Thyroid gland (tissue), 4 donors: Measurements from ENCODE around the gene UBE2O. TPM values are rescaled to one million over a fixed set of nuclear protein-coding genes. Genes with fewer than 3 reads are reported as not detected.
"Not testable (repeated sequence)": the region's sequence is repeated elsewhere in the genome, so short reads cannot be mapped to it uniquely, and the experiment has no call there.

ENCODE experiments used
- DNase-seq, 2 donors: peaks; one replicate each; pipeline ENCODE4 v3.0.0-alpha.2; 2019
- H3K27ac ChIP-seq, 3 donors: fragments of 200-600 bp; sonication (generic); 1 replicate in 2 of 3; 2 replicates in 1 of 3; pipeline ENCODE4 v1.5.1; 2016 to 2019; ENCODE audit warnings: mild to moderate bottlenecking in 1 of 3, moderate library complexity in 1 of 3
- H3K27me3 ChIP-seq: fragments of 200-600 bp; sonication (generic); one replicate; pipeline ENCODE4 v1.5.1; 2019
- H3K36me3 ChIP-seq, 2 donors: fragments of 200-600 bp; sonication (generic); one replicate each; pipeline ENCODE4 v1.5.1; 2016 to 2019
- H3K4me1 ChIP-seq, 2 donors: fragments of 200-600 bp; sonication (generic); one replicate each; pipeline ENCODE4 v1.5.1; 2017 to 2019
- H3K4me3 ChIP-seq, 3 donors: fragments of 200-600 bp; sonication (generic); replicated peaks in 1 of 3; 1 replicate in 2 of 3; 2 replicates in 1 of 3; pipeline ENCODE4 v1.5.1; 2016; ENCODE audit warnings: mild to moderate bottlenecking in 1 of 3
- H3K9me3 ChIP-seq: fragments of 200-600 bp; sonication (generic); one replicate; pipeline ENCODE4 v1.5.1; 2017
- POLR2A ChIP-seq, 2 donors: fragments of 450-650 bp; IDR thresholded peaks; one replicate each; pipeline ENCODE4 v1.6.1; 2017; ENCODE audit warnings: antibody characterized with exemption in 2 of 2, mild to moderate bottlenecking in 2 of 2, moderate library complexity in 1 of 2
- WGBS, 2 donors: methylation state at CpG; one replicate each; pipeline ENCODE4 v1.1.5; 2017; 5-methylcytosine and 5-hydroxymethylcytosine counted together
- intact Hi-C: fragments of 100-400 bp; cut with DNase I; formaldehyde crosslinking; loops from one replicate; pipeline ENCODE4 v1.15.1; 2023
- total RNA-seq, 4 donors: library from RNA; depleted of rRNA; stranded (reverse); fragments of >200 nt; gene quantifications; one replicate each; pipeline ENCODE4 v1.2.3, GENCODE V29; 2016
- TF ChIP-seq, protein P1 (sequence below), 6 experiments: fragments of 200-600 bp in 3 of 6; fragments of 450-650 bp in 3 of 6; sonication (generic) in 3 of 6; IDR thresholded peaks; one replicate each; pipeline ENCODE4 v1.5.1; 2016 to 2019; ENCODE audit warnings: antibody characterized with exemption in 6 of 6, mild to moderate bottlenecking in 2 of 6, inconsistent platforms in 1 of 6, moderate library complexity in 1 of 6

UBE2O gene
- total RNA-seq, 4 donors from 2014 or later, result 26.3 to 47.9 (median 37.3) TPM

DNA sequence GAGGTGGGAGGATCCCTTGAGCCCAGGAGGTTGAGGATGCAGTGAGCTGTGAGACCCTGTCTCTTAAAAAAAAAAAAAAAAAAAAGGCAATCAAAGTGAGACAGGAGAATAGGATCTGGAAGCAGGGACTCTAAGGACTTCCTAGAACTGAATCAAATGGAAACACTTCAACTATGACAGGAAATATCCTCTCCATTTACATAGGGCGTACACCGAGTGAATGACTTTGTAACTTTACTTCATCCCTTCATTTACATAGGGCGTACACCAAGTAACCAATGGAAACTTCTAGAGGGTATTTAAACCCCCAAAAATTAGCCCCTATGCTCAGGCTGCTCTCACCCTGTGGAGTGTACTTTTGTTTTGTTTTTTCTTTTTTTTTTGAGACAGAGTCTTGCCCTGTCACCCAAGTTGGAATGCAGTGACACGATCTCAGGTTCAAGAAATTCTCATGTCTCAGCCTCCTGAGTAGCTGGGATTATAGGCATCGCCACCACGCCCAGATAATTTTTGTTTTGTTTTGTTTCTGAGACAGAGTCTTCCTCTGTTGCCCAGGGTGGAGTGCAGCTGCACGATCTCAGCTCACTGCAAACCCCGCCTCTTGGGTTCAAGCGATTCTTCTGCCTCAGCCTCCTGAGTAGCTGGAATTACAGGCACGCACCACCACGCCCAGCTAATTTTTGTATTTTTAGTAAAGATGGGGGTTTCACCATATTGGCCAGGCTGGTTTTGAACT, 89.7 kb downstream of the UBE2O start:
- TF ChIP-seq, protein P1, sequence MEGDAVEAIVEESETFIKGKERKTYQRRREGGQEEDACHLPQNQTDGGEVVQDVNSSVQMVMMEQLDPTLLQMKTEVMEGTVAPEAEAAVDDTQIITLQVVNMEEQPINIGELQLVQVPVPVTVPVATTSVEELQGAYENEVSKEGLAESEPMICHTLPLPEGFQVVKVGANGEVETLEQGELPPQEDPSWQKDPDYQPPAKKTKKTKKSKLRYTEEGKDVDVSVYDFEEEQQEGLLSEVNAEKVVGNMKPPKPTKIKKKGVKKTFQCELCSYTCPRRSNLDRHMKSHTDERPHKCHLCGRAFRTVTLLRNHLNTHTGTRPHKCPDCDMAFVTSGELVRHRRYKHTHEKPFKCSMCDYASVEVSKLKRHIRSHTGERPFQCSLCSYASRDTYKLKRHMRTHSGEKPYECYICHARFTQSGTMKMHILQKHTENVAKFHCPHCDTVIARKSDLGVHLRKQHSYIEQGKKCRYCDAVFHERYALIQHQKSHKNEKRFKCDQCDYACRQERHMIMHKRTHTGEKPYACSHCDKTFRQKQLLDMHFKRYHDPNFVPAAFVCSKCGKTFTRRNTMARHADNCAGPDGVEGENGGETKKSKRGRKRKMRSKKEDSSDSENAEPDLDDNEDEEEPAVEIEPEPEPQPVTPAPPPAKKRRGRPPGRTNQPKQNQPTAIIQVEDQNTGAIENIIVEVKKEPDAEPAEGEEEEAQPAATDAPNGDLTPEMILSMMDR (IDR thresholded peaks at IDR 0.05), result no peak
- whole genome bisulfite sequencing, 2 donors, result 84 to 85% methylated on average over 11 of the region's 11 CpGs
- Histone ChIP-seq H3K36me3 (no peaks in the 10 kb centered on the region), H3K27ac (no peak overlapping the region), H3K4me1 (peaks cover 0 to 15% of the 10 kb centered on the region in 2 donors), H3K9me3 (no peaks in the 10 kb centered on the region), H3K4me3 (no peak overlapping the region), H3K27me3 (no peaks in the 10 kb centered on the region)
- DNase-seq, result no peak
- intact Hi-C loops, result no loop called here

GRCh38 chr17:76360461-76360860, 92.5 kb downstream of the UBE2O start:
- H3K4me3 ChIP-seq, result no peak overlapping the region
- no peaks in the 10 kb centered on the region for H3K36me3 ChIP-seq
- no peak overlapping the region for H3K27ac ChIP-seq
- DNase-seq, result no peak
- no peaks in the 10 kb centered on the region for H3K9me3 ChIP-seq
- intact Hi-C loops, result no loop called here
- TF ChIP-seq, protein P1 (IDR thresholded peaks at IDR 0.05), result no peak
- no peak for TF ChIP-seq POLR2A (IDR thresholded peaks at IDR 0.05)
- 72 to 76% methylated on average over 2 of the region's 2 CpGs for WGBS, 2 donors
- H3K27me3 ChIP-seq, result no peaks in the 10 kb centered on the region
- peaks cover 0 to 15% of the 10 kb centered on the region in 2 donors for H3K4me1 ChIP-seq

- peaks cover 0 to 15% of the 10 kb centered on the region in 2 donors for H3K4me1 ChIP-seq
- intact Hi-C loops, H3K36me3 ChIP-seq, H3K27me3 ChIP-seq, H3K4me3 ChIP-seq, H3K27ac ChIP-seq, H3K9me3 ChIP-seq, DNase-seq: not testable (repeated sequence)
- WGBS, 2 donors, result 83 to 90% methylated on average over 6 of the region's 6 CpGs
Measured at GRCh38 chr17:76359776-76360175, 93.2 kb downstream of the UBE2O start.

DNA sequence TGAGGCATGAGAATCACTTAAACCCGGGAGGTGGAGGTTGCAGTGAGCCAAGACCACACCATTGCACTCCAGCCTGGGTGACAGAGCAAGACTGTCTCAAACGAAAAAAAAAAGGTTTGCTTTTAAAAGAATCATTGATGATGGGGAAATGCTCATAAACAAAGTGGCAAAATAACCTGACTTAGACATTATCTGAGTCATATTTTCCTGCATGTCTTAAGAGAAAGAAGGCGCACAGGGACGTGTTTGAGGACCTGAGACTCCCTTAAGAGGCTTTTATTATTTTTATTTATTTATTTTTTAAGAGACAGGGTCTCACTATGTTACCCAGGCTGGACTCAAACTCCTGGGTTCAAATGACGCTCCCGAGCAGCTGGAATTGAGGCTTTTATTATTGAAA, 93.6 kb downstream of the UBE2O start:
- WGBS, 2 donors, result 76 to 83% methylated on average over 6 of the region's 6 CpGs
- H3K27ac ChIP-seq, result no peak overlapping the region
- H3K4me1 ChIP-seq, result peaks cover 0 to 16% of the 10 kb centered on the region in 2 donors

DNA sequence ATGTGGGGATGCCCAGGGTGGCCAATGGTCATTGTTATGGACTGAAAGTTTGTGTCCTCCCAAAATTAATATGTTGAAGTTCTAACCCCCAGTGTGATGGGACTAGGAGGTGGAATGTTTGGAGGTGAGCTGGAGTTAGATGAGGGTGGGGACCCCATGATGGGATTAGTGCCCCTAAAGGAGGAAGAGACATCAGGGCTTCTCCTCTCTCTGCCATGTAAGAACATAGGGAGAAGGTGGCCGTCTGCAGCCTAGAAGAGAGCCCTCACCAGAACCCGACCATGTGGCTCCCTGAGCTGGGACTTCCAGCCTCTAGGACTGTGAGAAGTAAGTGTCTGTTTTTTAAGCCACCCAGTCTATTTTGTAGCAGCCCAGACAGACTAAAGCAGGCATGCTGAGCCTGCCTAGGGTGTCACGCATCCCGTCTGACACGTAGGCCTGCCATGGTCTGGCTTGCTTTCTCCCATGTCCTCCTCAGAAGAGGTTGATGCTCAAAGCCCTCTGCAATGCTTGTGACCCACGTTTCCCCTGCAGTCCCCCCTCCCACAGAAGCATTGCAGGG, 95.3 kb downstream of the UBE2O start:
- WGBS, 2 donors, result 83 to 88% methylated on average over 5 to 6 of the region's 6 CpGs
- intact Hi-C loops, result no loop called here
- DNase-seq, result no peak
- Histone ChIP-seq H3K4me1 (peaks cover 0 to 18% of the 10 kb centered on the region in 2 donors), H3K9me3 (no peaks in the 10 kb centered on the region), H3K4me3 (no peak overlapping the region), H3K27me3 (no peaks in the 10 kb centered on the region), H3K36me3 (no peaks in the 10 kb centered on the region), H3K27ac (no peak overlapping the region)
- TF ChIP-seq POLR2A (IDR thresholded peaks at IDR 0.05), result no peak
- TF ChIP-seq, protein P1 (IDR thresholded peaks at IDR 0.05), result no peak

More for the DNA sequence above, 93.6 kb downstream of the UBE2O start:
- H3K27me3 ChIP-seq, result no peaks in the 10 kb centered on the region
- no peaks in the 10 kb centered on the region for H3K36me3 ChIP-seq
- intact Hi-C loops, result no loop called here
- H3K9me3 ChIP-seq, result no peaks in the 10 kb centered on the region
- H3K4me3 ChIP-seq, result no peak overlapping the region
- no peak for DNase-seq
- TF ChIP-seq, protein P1 (IDR thresholded peaks at IDR 0.05), result no peak
- no peak for TF ChIP-seq POLR2A (IDR thresholded peaks at IDR 0.05)
